Testis (tissue), 2 donors: Measurements from ENCODE around the gene PLEKHG5.

Experiments
- POLR2A ChIP-seq: fragments of 450-650 bp; IDR thresholded peaks from one replicate; pipeline ENCODE4 v1.6.1; 2017; ENCODE audit warnings: antibody characterized with exemption, mild to moderate bottlenecking, moderate library complexity
- TF ChIP-seq, protein P1 (sequence below), 3 experiments: fragments of 450-650 bp in 2 of 3; fragments of 200-600 bp in 1 of 3; sonication (generic) in 1 of 3; IDR thresholded peaks; one replicate each; pipeline ENCODE4 v1.5.1; 2016 to 2019; ENCODE audit warnings: antibody characterized with exemption in 3 of 3, mild to moderate bottlenecking in 2 of 3, moderate library complexity in 1 of 3

DNA sequence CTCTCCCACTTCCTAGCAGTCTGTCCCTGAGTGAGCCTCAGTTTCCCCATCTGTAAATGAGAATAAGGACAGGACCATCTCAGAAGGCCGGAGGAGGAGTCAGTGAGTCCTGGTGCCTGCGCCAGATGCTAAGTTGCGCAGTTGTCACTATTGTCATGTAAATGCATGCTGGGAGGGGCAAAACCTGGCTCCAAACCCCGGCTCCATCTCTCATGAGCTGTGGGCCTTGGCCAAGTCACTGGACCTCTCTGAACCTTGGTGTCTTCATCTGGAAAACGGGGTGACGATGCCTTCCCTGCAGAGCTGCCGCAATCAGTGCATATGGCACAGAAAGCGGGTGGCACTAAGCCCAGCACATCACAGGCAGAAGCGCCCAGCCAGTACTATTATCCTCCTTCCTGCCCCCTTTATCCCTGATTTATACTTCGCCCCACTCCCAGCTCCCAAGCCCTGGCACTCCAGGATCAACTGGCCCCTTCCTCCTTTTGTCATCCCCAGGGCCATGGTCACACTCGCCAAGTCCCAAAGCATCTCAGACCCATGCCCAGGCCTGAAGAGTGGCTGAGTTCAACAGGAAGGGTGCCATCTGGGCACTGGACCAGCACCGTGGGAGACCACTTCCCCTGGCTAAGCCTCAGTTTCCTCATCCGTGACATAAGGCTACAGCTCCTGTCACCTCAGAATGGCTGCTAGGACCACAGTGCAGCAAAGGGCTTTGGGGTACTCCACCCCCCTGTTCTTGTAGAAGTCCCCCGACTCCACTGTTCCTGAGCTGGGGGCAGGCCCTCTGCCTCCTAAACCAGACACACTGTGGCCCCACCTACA, 4.3 kb upstream of the PLEKHG5 start:
- TF ChIP-seq, protein P1, sequence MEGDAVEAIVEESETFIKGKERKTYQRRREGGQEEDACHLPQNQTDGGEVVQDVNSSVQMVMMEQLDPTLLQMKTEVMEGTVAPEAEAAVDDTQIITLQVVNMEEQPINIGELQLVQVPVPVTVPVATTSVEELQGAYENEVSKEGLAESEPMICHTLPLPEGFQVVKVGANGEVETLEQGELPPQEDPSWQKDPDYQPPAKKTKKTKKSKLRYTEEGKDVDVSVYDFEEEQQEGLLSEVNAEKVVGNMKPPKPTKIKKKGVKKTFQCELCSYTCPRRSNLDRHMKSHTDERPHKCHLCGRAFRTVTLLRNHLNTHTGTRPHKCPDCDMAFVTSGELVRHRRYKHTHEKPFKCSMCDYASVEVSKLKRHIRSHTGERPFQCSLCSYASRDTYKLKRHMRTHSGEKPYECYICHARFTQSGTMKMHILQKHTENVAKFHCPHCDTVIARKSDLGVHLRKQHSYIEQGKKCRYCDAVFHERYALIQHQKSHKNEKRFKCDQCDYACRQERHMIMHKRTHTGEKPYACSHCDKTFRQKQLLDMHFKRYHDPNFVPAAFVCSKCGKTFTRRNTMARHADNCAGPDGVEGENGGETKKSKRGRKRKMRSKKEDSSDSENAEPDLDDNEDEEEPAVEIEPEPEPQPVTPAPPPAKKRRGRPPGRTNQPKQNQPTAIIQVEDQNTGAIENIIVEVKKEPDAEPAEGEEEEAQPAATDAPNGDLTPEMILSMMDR (IDR thresholded peaks at IDR 0.05), result no peak
- TF ChIP-seq POLR2A, result no peak
